ENCODE measurements around the gene ANKRD11. TPM values are rescaled to one million over a fixed set of nuclear protein-coding genes. Genes with fewer than 3 reads are reported as not detected.

ANKRD11 gene
- total and polyA plus RNA-seq, 7 experiments from 2014 or later: 8.7 to 254 (median 239) TPM

DNA sequence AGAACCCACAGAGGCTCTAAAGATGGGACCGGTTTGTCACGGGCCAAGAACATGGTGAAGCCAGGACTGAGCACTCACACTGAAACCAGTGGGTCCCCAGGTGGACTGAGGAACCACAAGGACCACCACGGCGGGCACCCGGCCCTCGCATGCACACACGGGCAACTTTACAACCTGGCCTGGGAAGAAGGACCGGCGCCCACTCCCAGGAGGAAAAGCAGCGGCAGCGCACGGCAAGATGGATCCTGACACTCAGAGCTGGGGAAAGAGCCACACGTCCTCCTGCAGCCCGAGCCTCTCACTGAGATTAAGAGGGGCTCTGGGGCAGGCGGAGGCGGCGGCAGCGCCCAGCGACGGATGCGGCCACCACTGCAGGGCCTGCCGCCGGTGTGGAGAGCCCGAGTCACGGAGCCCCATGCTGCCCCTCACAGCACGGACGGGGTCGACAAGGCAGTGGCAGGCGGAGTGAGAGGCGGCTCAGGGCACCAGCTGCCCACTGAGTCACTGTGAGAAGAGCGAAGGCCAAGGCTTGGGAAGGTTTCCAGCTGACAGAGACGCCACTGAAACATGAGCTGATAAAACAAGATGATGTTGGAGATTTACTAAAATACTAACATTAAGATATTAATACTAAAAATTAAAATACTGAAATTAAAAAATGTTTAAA, 118.3 kb downstream of the ANKRD11 start:
- no peak for ATAC-seq
- no peak for DNase-seq
- Mint-ChIP-seq H3K27me3 (no peaks in the 10 kb centered on the region), H3K27ac (peak overlapping the region in 1 of 9 donors; percentile 23), H3K4me1 (peaks cover 47 to 93% (median 79%) of the 10 kb centered on the region in 7 donors), H3K36me3 (peaks cover 4 to 41% (median 13%) of the 10 kb centered on the region in 5 donors), H3K9me3 (peaks cover 0 to 10% (median 0%) of the 10 kb centered on the region in 11 donors), H3K4me3 (peak overlapping the region in 1 of 10 donors; percentile 23)
- Histone ChIP-seq H3K27me3 (ENCODE audit: control insufficient read depth in 2 of 2, insufficient read depth in 2 of 2, low read length in 2 of 2) (no peaks in the 10 kb centered on the region), H3K36me3 (ENCODE audit: control insufficient read depth in 2 of 3, insufficient read depth in 3 of 3, low read length in 3 of 3) (peaks cover 0 to 28% (median 0%) of the 10 kb centered on the region in 3 experiments), H3K27ac (ENCODE audit: low read depth, low read length) (no peak overlapping the region), H3K9me3 (ENCODE audit: control insufficient read depth in 2 of 3, low read length in 3 of 3) (no peaks in the 10 kb centered on the region), H3K4me3 (ENCODE audit: low read length) (no peak overlapping the region), H3K4me1 (ENCODE audit: control insufficient read depth in 2 of 2, insufficient read depth in 2 of 2, low read length in 2 of 2) (peaks cover 23 to 33% of the 10 kb centered on the region in 2 donors)
- intact Hi-C loops (cut with micrococcal nuclease): no loop called here
- ChIA-PET POLR2A (no interaction called here), CTCF (no interaction called here)

DNA sequence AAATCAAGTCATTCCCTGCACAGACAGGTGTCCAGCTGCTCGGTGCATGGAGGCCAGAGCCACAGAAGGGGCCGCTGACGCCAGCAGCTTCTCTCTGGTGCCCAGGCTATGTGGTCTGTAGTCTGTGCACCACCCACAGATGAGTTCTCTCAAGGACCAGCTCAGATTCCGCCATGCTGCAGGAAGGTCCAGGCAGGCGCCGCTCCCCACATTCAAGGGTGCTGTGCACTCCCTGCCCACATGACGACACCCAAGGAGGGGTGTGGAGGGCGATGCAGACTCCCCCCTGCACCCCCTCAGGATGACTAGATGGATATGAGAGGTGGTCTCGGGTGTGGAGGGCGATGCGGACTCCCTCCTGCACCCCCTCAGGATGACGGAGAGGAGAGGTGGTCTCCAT, 119.0 kb downstream of the ANKRD11 start:
- intact Hi-C loops (cut with micrococcal nuclease): no loop called here
- CTCF ChIA-PET: interaction anchor here (0.6 kb wide), 1 partner anchor 83 kb away, joined by 3 read pairs; no protein-coding TSS in a partner anchor
- H3K4me3 Mint-ChIP-seq: peak overlapping the region in 3 of 10 donors; percentile 15 to 48 (median 42)
- DNase-seq (no peak), ATAC-seq (no peak)
- peaks cover 0 to 6% (median 0%) of the 10 kb centered on the region in 11 donors for H3K9me3 Mint-ChIP-seq
- no peak overlapping the region for H3K4me3 ChIP-seq (ENCODE audit: low read length)
- H3K27ac Mint-ChIP-seq: peak overlapping the region in 3 of 9 donors; percentile 9 to 68 (median 58)
- H3K27me3 ChIP-seq (ENCODE audit: control insufficient read depth in 2 of 2, insufficient read depth in 2 of 2, low read length in 2 of 2): no peaks in the 10 kb centered on the region
- H3K4me1 Mint-ChIP-seq: peaks cover 50 to 93% (median 80%) of the 10 kb centered on the region in 7 donors
- H3K4me1 ChIP-seq (ENCODE audit: control insufficient read depth in 2 of 2, insufficient read depth in 2 of 2, low read length in 2 of 2): peaks cover 23 to 27% of the 10 kb centered on the region in 2 donors
- H3K27ac ChIP-seq (ENCODE audit: low read depth, low read length): no peak overlapping the region
- POLR2A ChIA-PET: interaction anchor here (0.6 kb wide), 1 partner anchor 21 kb away, joined by 3 read pairs; no protein-coding TSS in a partner anchor
- H3K36me3 ChIP-seq (ENCODE audit: control insufficient read depth in 2 of 3, insufficient read depth in 3 of 3, low read length in 3 of 3): peaks cover 0 to 31% (median 0%) of the 10 kb centered on the region in 3 experiments
- H3K9me3 ChIP-seq (ENCODE audit: control insufficient read depth in 2 of 3, low read length in 3 of 3): no peaks in the 10 kb centered on the region
- H3K27me3 Mint-ChIP-seq: no peaks in the 10 kb centered on the region
- H3K36me3 Mint-ChIP-seq: peaks cover 4 to 34% (median 7%) of the 10 kb centered on the region in 5 donors

DNA sequence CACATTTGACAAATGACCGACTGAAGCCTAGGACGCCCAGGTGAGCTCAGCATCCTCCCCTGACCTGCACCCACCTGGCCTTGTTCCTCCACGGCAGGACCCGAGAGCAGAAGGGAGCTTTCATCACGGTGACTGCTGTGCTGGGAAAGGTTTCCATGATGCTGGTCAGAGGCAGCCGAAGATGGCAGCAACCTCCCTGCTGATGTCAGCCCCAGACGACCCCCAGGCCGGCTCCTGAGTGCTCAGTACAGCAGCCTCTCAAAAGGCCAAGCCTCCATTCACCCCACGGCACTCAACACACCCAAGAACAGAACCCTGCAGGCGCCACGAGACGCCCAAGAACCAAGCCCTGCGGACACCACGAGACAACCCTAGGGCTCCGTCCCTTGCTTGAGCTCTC, 119.8 kb downstream of the ANKRD11 start:
- Mint-ChIP-seq H3K4me1 (peaks cover 54 to 93% (median 81%) of the 10 kb centered on the region in 7 donors), H3K36me3 (peaks cover 0 to 26% (median 4%) of the 10 kb centered on the region in 5 donors)

DNA sequence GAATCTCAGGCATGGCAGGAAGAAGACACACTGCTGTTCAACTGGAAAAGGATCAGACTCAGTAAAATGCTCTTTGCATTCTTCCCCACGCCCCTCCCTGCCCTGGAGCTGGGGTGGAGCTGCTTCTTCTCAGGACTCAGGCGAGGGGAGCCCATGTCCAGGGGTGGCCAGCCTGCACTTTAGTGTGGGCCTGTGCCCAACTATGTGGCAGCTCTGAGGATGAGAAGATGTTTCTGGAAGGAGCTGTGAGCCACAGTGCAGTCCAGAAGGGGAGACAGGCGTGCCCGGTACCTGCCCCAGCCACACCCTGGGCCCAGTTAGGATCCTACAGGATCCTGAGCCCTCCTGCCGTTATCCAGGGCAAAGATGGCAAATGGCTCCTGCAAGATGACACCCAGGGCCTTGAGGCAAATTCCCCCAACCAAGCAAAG, 120.3 kb downstream of the ANKRD11 start:
- Histone ChIP-seq H3K9me3 (ENCODE audit: control insufficient read depth in 2 of 3, low read length in 3 of 3) (no peaks in the 10 kb centered on the region), H3K27me3 (ENCODE audit: control insufficient read depth in 2 of 2, insufficient read depth in 2 of 2, low read length in 2 of 2) (no peaks in the 10 kb centered on the region), H3K4me1 (ENCODE audit: control insufficient read depth in 2 of 2, insufficient read depth in 2 of 2, low read length in 2 of 2) (peaks cover 24 to 35% of the 10 kb centered on the region in 2 donors), H3K27ac (ENCODE audit: low read depth, low read length) (no peak overlapping the region), H3K36me3 (ENCODE audit: control insufficient read depth in 2 of 3, insufficient read depth in 3 of 3, low read length in 3 of 3) (peaks cover 0 to 31% (median 0%) of the 10 kb centered on the region in 3 experiments), H3K4me3 (ENCODE audit: low read length) (no peak overlapping the region)
- CTCF ChIA-PET: interaction anchor here (0.7 kb wide), 1 partner anchor 13 kb away, joined by 3 read pairs; no protein-coding TSS in a partner anchor
- POLR2A ChIA-PET: no interaction called here
- Mint-ChIP-seq H3K4me3 (peak overlapping the region in 5 of 10 donors; percentile 4 to 63 (median 10)), H3K4me1 (peaks cover 57 to 95% (median 84%) of the 10 kb centered on the region in 7 donors), H3K27me3 (no peaks in the 10 kb centered on the region), H3K9me3 (no peaks in the 10 kb centered on the region), H3K36me3 (peaks cover 0 to 26% (median 4%) of the 10 kb centered on the region in 5 donors), H3K27ac (peak overlapping the region in 5 of 9 donors; percentile 12 to 77 (median 40))
- intact Hi-C loops (cut with micrococcal nuclease): no loop called here
- no peak for ATAC-seq
- no peak for DNase-seq

More for the DNA sequence above, 119.8 kb downstream of the ANKRD11 start:
- Histone ChIP-seq H3K4me3 (ENCODE audit: low read length) (no peak overlapping the region), H3K36me3 (ENCODE audit: control insufficient read depth in 2 of 3, insufficient read depth in 3 of 3, low read length in 3 of 3) (peaks cover 0 to 31% (median 0%) of the 10 kb centered on the region in 3 experiments), H3K27me3 (ENCODE audit: control insufficient read depth in 2 of 2, insufficient read depth in 2 of 2, low read length in 2 of 2) (no peaks in the 10 kb centered on the region), H3K27ac (ENCODE audit: low read depth, low read length) (no peak overlapping the region), H3K9me3 (ENCODE audit: control insufficient read depth in 2 of 3, low read length in 3 of 3) (no peaks in the 10 kb centered on the region), H3K4me1 (ENCODE audit: control insufficient read depth in 2 of 2, insufficient read depth in 2 of 2, low read length in 2 of 2) (peaks cover 23 to 30% of the 10 kb centered on the region in 2 donors)
- DNase-seq (no peak), ATAC-seq (no peak)
- Mint-ChIP-seq H3K27ac (peak overlapping the region in 4 of 9 donors; percentile 16 to 77 (median 63)), H3K9me3 (no peaks in the 10 kb centered on the region), H3K4me3 (peak overlapping the region in 4 of 10 donors; percentile 16 to 63 (median 30)), H3K27me3 (no peaks in the 10 kb centered on the region)
- intact Hi-C loops (cut with micrococcal nuclease): no loop called here
- ChIA-PET POLR2A (no interaction called here), CTCF (interaction anchor here (0.7 kb wide), 1 partner anchor 12 kb away, joined by 3 read pairs; no protein-coding TSS in a partner anchor)

DNA sequence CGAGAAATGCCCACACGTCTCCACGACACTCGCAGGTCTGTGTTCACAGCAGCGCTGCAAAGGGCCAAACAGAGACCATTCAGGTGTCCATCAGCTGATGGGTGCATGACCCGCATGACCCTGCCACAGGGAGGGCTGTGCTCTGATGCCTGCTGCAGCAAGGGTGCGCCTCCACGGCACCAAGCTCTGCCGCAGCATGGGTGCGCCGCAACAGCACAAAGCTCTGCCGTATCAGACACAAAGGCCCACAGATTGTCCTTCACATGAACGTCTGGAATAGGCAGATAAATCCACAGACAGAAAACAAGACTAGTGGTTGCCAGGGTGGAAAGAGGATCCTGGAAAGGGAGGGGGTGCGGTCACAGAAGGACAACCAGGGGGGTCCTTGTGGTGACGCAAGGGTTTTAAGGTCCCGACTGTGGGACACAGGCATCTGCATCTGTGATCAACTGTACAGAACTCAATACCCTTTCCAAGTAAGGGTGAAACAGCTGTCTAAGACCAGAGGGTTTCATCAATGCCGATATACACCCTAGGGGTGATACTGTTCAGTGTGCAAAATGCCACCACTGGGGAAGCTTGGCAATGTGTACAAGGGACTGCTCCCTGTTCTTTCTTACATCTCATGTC, 121.0 kb downstream of the ANKRD11 start:
- ChIA-PET POLR2A (interaction anchor here (0.7 kb wide), 1 partner anchor 143 kb away, joined by 4 read pairs; no protein-coding TSS in a partner anchor), CTCF (no interaction called here)
- H3K27me3 Mint-ChIP-seq: no peaks in the 10 kb centered on the region
- Histone ChIP-seq H3K9me3 (ENCODE audit: control insufficient read depth in 2 of 3, low read length in 3 of 3) (no peaks in the 10 kb centered on the region), H3K36me3 (ENCODE audit: control insufficient read depth in 2 of 3, insufficient read depth in 3 of 3, low read length in 3 of 3) (peaks cover 0 to 31% (median 0%) of the 10 kb centered on the region in 3 experiments), H3K27me3 (ENCODE audit: control insufficient read depth in 2 of 2, insufficient read depth in 2 of 2, low read length in 2 of 2) (no peaks in the 10 kb centered on the region), H3K4me3 (ENCODE audit: low read length) (no peak overlapping the region), H3K27ac (ENCODE audit: low read depth, low read length) (no peak overlapping the region), H3K4me1 (ENCODE audit: control insufficient read depth in 2 of 2, insufficient read depth in 2 of 2, low read length in 2 of 2) (peaks cover 27 to 40% of the 10 kb centered on the region in 2 donors)
- H3K27ac Mint-ChIP-seq: peak overlapping the region in 8 of 9 donors; percentile 7 to 77 (median 42)
- peaks cover 0 to 23% (median 6%) of the 10 kb centered on the region in 5 donors for H3K36me3 Mint-ChIP-seq
- peaks cover 61 to 95% (median 84%) of the 10 kb centered on the region in 7 donors for H3K4me1 Mint-ChIP-seq
- no peak for DNase-seq
- H3K9me3 Mint-ChIP-seq: no peaks in the 10 kb centered on the region
- H3K4me3 Mint-ChIP-seq: peak overlapping the region in 4 of 10 donors; percentile 4 to 63 (median 6)
- intact Hi-C loops (cut with micrococcal nuclease): no loop called here
- ATAC-seq: no peak

DNA sequence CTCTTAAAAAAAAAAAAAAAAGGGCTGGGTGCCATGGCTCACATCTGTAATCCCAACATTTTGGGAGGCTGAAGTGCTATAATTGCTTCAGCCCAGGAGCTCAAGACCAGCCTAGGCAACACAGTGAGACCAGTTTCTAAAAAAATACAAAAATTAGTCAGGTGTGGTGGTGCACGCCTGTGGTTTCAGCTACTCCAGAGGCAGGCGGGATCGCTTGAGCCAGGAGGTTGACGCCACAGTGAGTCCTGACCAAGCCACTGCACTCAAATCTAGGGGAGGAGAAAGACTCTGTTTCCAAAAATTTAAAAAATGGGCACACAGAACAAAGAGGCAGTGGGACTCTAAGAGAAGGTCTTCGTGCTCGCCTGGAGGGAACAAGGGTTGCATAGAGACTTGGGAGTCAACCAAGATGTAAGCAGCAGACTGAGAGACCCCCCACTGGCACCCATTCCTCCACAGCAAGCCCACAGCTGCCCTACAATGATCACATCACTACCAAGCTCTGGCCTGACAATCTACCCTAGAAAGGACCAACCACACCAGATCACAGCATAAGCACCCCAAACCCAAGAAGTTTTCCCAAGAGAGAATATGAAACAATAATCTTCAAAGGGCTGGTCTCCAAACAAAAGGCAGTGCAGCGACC, 121.6 kb downstream of the ANKRD11 start:
- H3K4me1 ChIP-seq (ENCODE audit: control insufficient read depth in 2 of 2, insufficient read depth in 2 of 2, low read length in 2 of 2): peaks cover 30 to 46% of the 10 kb centered on the region in 2 donors
- ChIA-PET POLR2A (interaction anchor here (0.6 to 0.7 kb wide), 2 partner anchors 113 to 144 kb away, joined by 3 to 4 read pairs; no protein-coding TSS in a partner anchor), CTCF (no interaction called here)
- H3K36me3 ChIP-seq (ENCODE audit: control insufficient read depth in 2 of 3, insufficient read depth in 3 of 3, low read length in 3 of 3): peaks cover 0 to 31% (median 0%) of the 10 kb centered on the region in 3 experiments
- ATAC-seq (no peak), DNase-seq (no peak)
- H3K4me1 Mint-ChIP-seq: peaks cover 65 to 95% (median 84%) of the 10 kb centered on the region in 7 donors
- H3K9me3 ChIP-seq (ENCODE audit: control insufficient read depth in 2 of 3, low read length in 3 of 3): no peaks in the 10 kb centered on the region
- H3K36me3 Mint-ChIP-seq: peaks cover 0 to 23% (median 6%) of the 10 kb centered on the region in 5 donors
- no peaks in the 10 kb centered on the region for H3K27me3 ChIP-seq (ENCODE audit: control insufficient read depth in 2 of 2, insufficient read depth in 2 of 2, low read length in 2 of 2)
- H3K27ac ChIP-seq (ENCODE audit: low read depth, low read length): no peak overlapping the region
- H3K4me3 ChIP-seq (ENCODE audit: low read length): no peak overlapping the region
- peak overlapping the region in 6 of 9 donors; percentile 7 to 60 (median 50) for H3K27ac Mint-ChIP-seq
- intact Hi-C loops (cut with micrococcal nuclease): no loop called here
- H3K9me3 Mint-ChIP-seq: no peaks in the 10 kb centered on the region
- no peaks in the 10 kb centered on the region for H3K27me3 Mint-ChIP-seq
- H3K4me3 Mint-ChIP-seq: peak overlapping the region in 2 of 10 donors; percentile 4 to 63

Data from naive thymus-derived CD4-positive, alpha-beta T cell (primary cell).